Ovary (tissue), 9 donors: Measurements from ENCODE around the gene DDI1. TPM values are rescaled to one million over a fixed set of nuclear protein-coding genes. Genes with fewer than 3 reads are reported as not detected.

Experiments
- DNase-seq, 5 donors: peaks; one replicate each; pipeline ENCODE4 v3.0.0-alpha.2; 2019 to 2020
- H3K27ac ChIP-seq, 2 donors: fragments of 200-600 bp; one replicate each; pipeline versions ENCODE4 v1.5.1 to v1.8.0; 2019 to 2022
- H3K27me3 ChIP-seq: fragments of 200-600 bp; one replicate; pipeline ENCODE4 v1.8.0; 2022
- H3K36me3 ChIP-seq: fragments of 200-600 bp; sonication (generic); one replicate; pipeline ENCODE4 v1.5.1; 2019
- H3K4me1 ChIP-seq: one replicate; pipeline ENCODE4 v1.8.1; 2013; ENCODE audit warnings: mild to moderate bottlenecking, moderate library complexity; ENCODE audit not compliant: insufficient read depth
- H3K4me3 ChIP-seq: fragments of 200-600 bp; sonication (generic); one replicate; pipeline ENCODE4 v1.5.1; 2017
- H3K9me3 ChIP-seq, 2 donors: fragments of 200-600 bp in 1 of 2; sonication (generic) in 1 of 2; one replicate each; pipeline versions ENCODE4 v1.5.1 to v1.8.1; 2013 to 2019; ENCODE audit warnings: mild to moderate bottlenecking in 1 of 2, moderate library complexity in 1 of 2
- CTCF ChIP-seq, 3 donors: fragments of 450-650 bp in 2 of 3; fragments of 200-600 bp in 1 of 3; IDR thresholded peaks; one replicate each; pipeline versions ENCODE4 v1.5.1 to v1.8.0; 2016 to 2022; ENCODE audit warnings: antibody characterized with exemption in 3 of 3, mild to moderate bottlenecking in 1 of 3
- EP300 ChIP-seq: sonication (generic); formaldehyde crosslinking; IDR thresholded peaks from one replicate; pipeline ENCODE4 v1.6.1; 2017; ENCODE audit warnings: antibody characterized with exemption
- POLR2A ChIP-seq: fragments of 450-650 bp; IDR thresholded peaks from one replicate; pipeline ENCODE4 v1.6.1; 2017; ENCODE audit warnings: antibody characterized with exemption, mild to moderate bottlenecking, moderate library complexity
- WGBS, 3 donors: extraction: QIAGEN DNeasy Blood & Tissue Kit in 1 of 3; methylation state at CpG; one replicate each; pipeline versions ENCODE4 v1.1.5 to v1.1.7; 2013 to 2017; 5-methylcytosine and 5-hydroxymethylcytosine counted together
- intact Hi-C, 4 donors: fragments of 100-400 bp; cut with DNase I; formaldehyde crosslinking; loops; one replicate each; pipeline versions ENCODE4 v1.11.0 to v1.15.1; 2022 to 2023
- polyA plus RNA-seq, 2 donors: library from polyadenylated mRNA; stranded (reverse); fragments of 200-250 nt in 1 of 2; fragments of 350-450 nt in 1 of 2; fragmentation: Illumina TruSeq in 1 of 2; extraction: RNeasy Lipid Tissue Mini Kit (QIAGEN cat#74804) in 1 of 2; gene quantifications; one replicate each; pipeline ENCODE4 v1.2.3, GENCODE V29; 2013 to 2014
- total RNA-seq, 7 donors: library from RNA; depleted of rRNA in 2 of 7; stranded (reverse); fragments of >200 nt in 2 of 7; fragmentation: NEBNext Ultra II Directional in 3 of 7; extraction: Animal tissue kit (Norgen Biotek cat#: 25700) in 3 of 7; gene quantifications; one replicate each; pipeline versions ENCODE4 v1.1.0 to v1.2.4, GENCODE V29; 2016 to 2023
- donor health status: DM: no; HTN: no; CAD: no; lungs with moderate emphysema.
- donor health status: DM: no; HTN: no; CAD: no.
- donor health status: Bipolar disorder and iron deficiency.
- donor health status: DM: yes; HTN: yes; CAD: no.
- donor health status: DM: no; HTN: no; CAD: no.
- donor health status: DM: yes; HTN: yes; CAD: no.

Gene DDI1
- total and polyA plus RNA-seq, 9 donors = not detected

- no peaks in the 10 kb centered on the region for H3K27me3 ChIP-seq
- 71 to 91% (median 84%) methylated on average over 4 of the region's 4 CpGs for WGBS, 3 donors
- no peak overlapping the region for H3K27ac ChIP-seq
- DNase-seq = no peak
- intact Hi-C loops = no loop called here
- no peak overlapping the region for H3K4me3 ChIP-seq
- no peaks in the 10 kb centered on the region for H3K36me3 ChIP-seq
- H3K4me1 ChIP-seq = no peaks in the 10 kb centered on the region
- TF ChIP-seq POLR2A (no peak), CTCF (IDR thresholded peaks at IDR 0.05) (no peak), EP300 (no peak)
- no peaks in the 10 kb centered on the region for H3K9me3 ChIP-seq
These were observed 12.7 kb downstream of the DDI1 start for GRCh38 chr11:104049116-104049515.

- TF ChIP-seq EP300 = no peak
- TF ChIP-seq POLR2A = no peak
- TF ChIP-seq CTCF (IDR thresholded peaks at IDR 0.05) = no peak
- intact Hi-C loops = no loop called here
These were observed 15.3 kb downstream of the DDI1 start for GRCh38 chr11:104051778-104052177.

GRCh38 chr11:104053743-104054478 lies 17.5 kb downstream of the DDI1 start:
- WGBS, 3 donors = 78 to 90% (median 88%) methylated on average over 5 of the region's 5 CpGs
- intact Hi-C loops = no loop called here
- Histone ChIP-seq H3K4me1 (peaks cover 4% of the 10 kb centered on the region), H3K27me3 (no peaks in the 10 kb centered on the region), H3K36me3 (no peaks in the 10 kb centered on the region), H3K27ac (no peak overlapping the region), H3K9me3 (no peaks in the 10 kb centered on the region), H3K4me3 (no peak overlapping the region)
- no peak for DNase-seq
- TF ChIP-seq POLR2A = no peak
- TF ChIP-seq EP300 = no peak
- no peak for TF ChIP-seq CTCF (IDR thresholded peaks at IDR 0.05)

More at GRCh38 chr11:104051778-104052177, 15.3 kb downstream of the DDI1 start:
- Histone ChIP-seq H3K9me3 (no peaks in the 10 kb centered on the region), H3K27ac (no peak overlapping the region), H3K36me3 (no peaks in the 10 kb centered on the region), H3K4me3 (no peak overlapping the region), H3K4me1 (peaks cover 4% of the 10 kb centered on the region), H3K27me3 (no peaks in the 10 kb centered on the region)
- DNase-seq = no peak
- WGBS, 3 donors = 90 to 95% (median 93%) methylated on average over 4 of the region's 4 CpGs

- Histone ChIP-seq H3K4me3 (no peak overlapping the region), H3K27me3 (no peaks in the 10 kb centered on the region), H3K9me3 (no peaks in the 10 kb centered on the region), H3K36me3 (no peaks in the 10 kb centered on the region), H3K4me1 (peaks cover 4% of the 10 kb centered on the region), H3K27ac (no peak overlapping the region)
- intact Hi-C loops = no loop called here
- no peak for DNase-seq
- 59 to 74% (median 72%) methylated on average over 4 of the region's 4 CpGs for WGBS, 3 donors
- TF ChIP-seq EP300 (no peak), CTCF (IDR thresholded peaks at IDR 0.05) (no peak), POLR2A (no peak)
These were observed 18.6 kb downstream of the DDI1 start for GRCh38 chr11:104054911-104055529.
